ENCODE data around the gene MGRN1. TPM values are rescaled to one million over a fixed set of nuclear protein-coding genes. Genes with fewer than 3 reads are reported as not detected.

Gene MGRN1
- total RNA-seq, 4 donors from 2014 or later = 40.3 to 75.6 (median 48.5) TPM

- Histone ChIP-seq H3K27me3 (peaks cover 0 to 2% (median 0%) of the 10 kb centered on the region in 4 donors), H3K36me3 (no peaks in the 10 kb centered on the region), H3K4me3 (no peak overlapping the region), H3K27ac (replicated peaks in 1 of 4) (no peak overlapping the region), H3K9me3 (peaks cover 0 to 9% (median 3%) of the 10 kb centered on the region in 4 donors), H3K4me1 (no peaks in the 10 kb centered on the region)
- WGBS = 90% methylated on average over 13 of the region's 17 CpGs
- DNase-seq (ENCODE audit: extremely low spot score) = no peak
- TF ChIP-seq POLR2A (IDR thresholded peaks at IDR 0.05; ENCODE audit: low read depth) (no peak), CTCF (IDR thresholded peaks at IDR 0.05) (no peak), POLR2AphosphoS5 (IDR thresholded peaks at IDR 0.05) (no peak), EP300 (IDR thresholded peaks at IDR 0.05) (no peak)
- intact Hi-C loops (cut with DNase I) = no loop called here
These were observed 32.7 kb upstream of the MGRN1 start for GRCh38 chr16:4591706-4592470.

- 81% methylated on average over 3 of the region's 16 CpGs for WGBS
- no peak overlapping the region for H3K27ac ChIP-seq (replicated peaks in 1 of 4)
- no peaks in the 10 kb centered on the region for H3K27me3 ChIP-seq
- DNase-seq (ENCODE audit: extremely low spot score) = no peak
- H3K9me3 ChIP-seq = peaks cover 0 to 5% (median 2%) of the 10 kb centered on the region in 4 donors
- no peak overlapping the region for H3K4me3 ChIP-seq
- no peaks in the 10 kb centered on the region for H3K4me1 ChIP-seq
- H3K36me3 ChIP-seq = no peaks in the 10 kb centered on the region
- intact Hi-C loops (cut with DNase I) = no loop called here
- TF ChIP-seq POLR2AphosphoS5 (IDR thresholded peaks at IDR 0.05) (no peak), EP300 (IDR thresholded peaks at IDR 0.05) (no peak), CTCF (IDR thresholded peaks at IDR 0.05) (no peak), POLR2A (IDR thresholded peaks at IDR 0.05; ENCODE audit: low read depth) (no peak)
These were observed 31.5 kb upstream of the MGRN1 start for GRCh38 chr16:4593086-4593485.

GRCh38 chr16:4594433-4595410 lies 29.9 kb upstream of the MGRN1 start:
- no peaks in the 10 kb centered on the region for H3K36me3 ChIP-seq
- no peaks in the 10 kb centered on the region for H3K9me3 ChIP-seq
- DNase-seq (ENCODE audit: extremely low spot score) = no peak
- no peak overlapping the region for H3K4me3 ChIP-seq
- intact Hi-C loops (cut with DNase I) = no loop called here
- WGBS = 93% methylated on average over 21 of the region's 38 CpGs
- no peaks in the 10 kb centered on the region for H3K4me1 ChIP-seq
- no peaks in the 10 kb centered on the region for H3K27me3 ChIP-seq
- TF ChIP-seq EP300 (IDR thresholded peaks at IDR 0.05) (no peak), POLR2AphosphoS5 (IDR thresholded peaks at IDR 0.05) (no peak), POLR2A (IDR thresholded peaks at IDR 0.05; ENCODE audit: low read depth) (no peak), CTCF (IDR thresholded peaks at IDR 0.05) (no peak)
- no peak overlapping the region for H3K27ac ChIP-seq (replicated peaks in 1 of 4)

GRCh38 chr16:4597174-4597573 lies 27.5 kb upstream of the MGRN1 start:
- Histone ChIP-seq H3K27ac (replicated peaks in 1 of 4) (no peak overlapping the region), H3K4me3 (no peak overlapping the region), H3K27me3 (peaks cover 0 to under 1% (median 0%) of the 10 kb centered on the region in 4 donors), H3K4me1 (peaks cover 7 to 17% (median 15%) of the 10 kb centered on the region in 4 donors), H3K9me3 (no peaks in the 10 kb centered on the region), H3K36me3 (no peaks in the 10 kb centered on the region)
- WGBS = 71% methylated on average over 6 of the region's 9 CpGs
- TF ChIP-seq POLR2AphosphoS5 (IDR thresholded peaks at IDR 0.05) (no peak), EP300 (IDR thresholded peaks at IDR 0.05) (no peak), CTCF (IDR thresholded peaks at IDR 0.05) (no peak), POLR2A (IDR thresholded peaks at IDR 0.05; ENCODE audit: low read depth) (no peak)
- DNase-seq (ENCODE audit: extremely low spot score) = no peak
- intact Hi-C loops (cut with DNase I) = no loop called here

Data from esophagus muscularis mucosa (tissue), 4 donors.